WTC11 (cell line): Measurements from ENCODE around the gene ITCH.
A peak's percentile ranks its signal among the peaks of the same experiment; 100 is the strongest.

ENCODE experiments used
- ATF2 ChIP-seq: sonication (generic); formaldehyde crosslinking; IDR thresholded peaks from 2 replicates; pipeline ENCODE4 v1.8.1; 2022; ENCODE audit warnings: low read depth, missing genetic modification reagents, borderline replicate concordance
- CTCF ChIP-seq: fragments of 200-600 bp; IDR thresholded peaks from 2 replicates; pipeline ENCODE4 v1.8.0; 2022; ENCODE audit warnings: antibody characterized with exemption
- E2F1 ChIP-seq: sonication (generic); formaldehyde crosslinking; IDR thresholded peaks from 2 replicates; pipeline ENCODE4 v1.8.0; 2022; ENCODE audit warnings: mild to moderate bottlenecking, missing genetic modification reagents
- E2F5 ChIP-seq: sonication (generic); formaldehyde crosslinking; IDR thresholded peaks from 2 replicates; pipeline ENCODE4 v1.8.1; 2022; ENCODE audit warnings: mild to moderate bottlenecking, moderate library complexity, missing genetic modification reagents
- IRF1 ChIP-seq: sonication (generic); formaldehyde crosslinking; IDR thresholded peaks from 2 replicates; pipeline ENCODE4 v1.8.0; 2023; ENCODE audit warnings: missing genetic modification reagents
- MAX ChIP-seq: sonication (generic); formaldehyde crosslinking; IDR thresholded peaks from 2 replicates; pipeline ENCODE4 v1.8.0; 2022; ENCODE audit warnings: mild to moderate bottlenecking, missing genetic modification reagents
- NR3C1 ChIP-seq: sonication (generic); formaldehyde crosslinking; conservative IDR thresholded peaks from 2 replicates; pipeline ENCODE4 v1.8.1; 2023; ENCODE audit warnings: low read depth, mild to moderate bottlenecking, missing genetic modification reagents
- PREB ChIP-seq: sonication (generic); formaldehyde crosslinking; IDR thresholded peaks from 2 replicates; pipeline ENCODE4 v1.8.1; 2022; ENCODE audit warnings: mild to moderate bottlenecking, missing genetic modification reagents, moderate library complexity, borderline replicate concordance
- RELA ChIP-seq: sonication (generic); formaldehyde crosslinking; IDR thresholded peaks from 2 replicates; pipeline ENCODE4 v1.8.1; 2022; ENCODE audit warnings: missing genetic modification reagents, mild to moderate bottlenecking, borderline replicate concordance
- SMAD3 ChIP-seq: sonication (generic); formaldehyde crosslinking; IDR thresholded peaks from 2 replicates; pipeline ENCODE4 v1.8.0; 2022; ENCODE audit warnings: missing genetic modification reagents, mild to moderate bottlenecking, borderline replicate concordance
- TEAD4 ChIP-seq: sonication (generic); formaldehyde crosslinking; IDR thresholded peaks from 2 replicates; pipeline ENCODE4 v1.8.0; 2022; ENCODE audit warnings: mild to moderate bottlenecking, missing genetic modification reagents
- USF2 ChIP-seq: sonication (generic); formaldehyde crosslinking; IDR thresholded peaks from 2 replicates; pipeline ENCODE4 v1.8.1; 2023; ENCODE audit warnings: mild to moderate bottlenecking, missing genetic modification reagents, moderate library complexity
- ZBTB43 ChIP-seq: sonication (generic); formaldehyde crosslinking; IDR thresholded peaks from 2 replicates; pipeline ENCODE4 v1.8.1; 2023; ENCODE audit warnings: mild to moderate bottlenecking, missing genetic modification reagents
- ZNF512 ChIP-seq: sonication (generic); formaldehyde crosslinking; IDR thresholded peaks from 2 replicates; pipeline ENCODE4 v1.8.1; 2022; ENCODE audit warnings: missing genetic modification reagents, borderline replicate concordance

- TF ChIP-seq MAX (CRISPR knock-in tag) (peak; percentile 57; the same call in 1 of the 2 replicates), TEAD4 (CRISPR knock-in tag) (no peak), CTCF (no peak), USF2 (CRISPR knock-in tag) (0 out of 2 replicates have a peak, but pooled peaks have one; percentile 17), ZBTB43 (CRISPR knock-in tag) (no peak), NR3C1 (CRISPR knock-in tag) (no peak), E2F5 (CRISPR knock-in tag) (peak; percentile 80), SMAD3 (CRISPR knock-in tag) (no peak), ZNF512 (CRISPR knock-in tag) (no peak), E2F1 (CRISPR knock-in tag) (no peak), IRF1 (CRISPR knock-in tag) (no peak), ATF2 (no peak), RELA (0 out of 2 replicates have a peak, but pooled peaks have one; percentile 17), PREB (CRISPR knock-in tag) (no peak)
These were observed 195.5 kb downstream of the ITCH start, which contains the start of gene MAP1LC3A for GRCh38 chr20:34558320-34559218.
